ENCODE measurements around the gene MAFF.
A peak's percentile ranks its signal among the peaks of the same experiment; 100 is the strongest.
"Not testable (repeated sequence)": the region's sequence is repeated elsewhere in the genome, so short reads cannot be mapped to it uniquely, and the experiment has no call there.

MAFF gene

GRCh38 chr22:38177571-38177925, 24.2 kb upstream of the MAFF start:
- not testable (repeated sequence) for DNase-seq

DNA sequence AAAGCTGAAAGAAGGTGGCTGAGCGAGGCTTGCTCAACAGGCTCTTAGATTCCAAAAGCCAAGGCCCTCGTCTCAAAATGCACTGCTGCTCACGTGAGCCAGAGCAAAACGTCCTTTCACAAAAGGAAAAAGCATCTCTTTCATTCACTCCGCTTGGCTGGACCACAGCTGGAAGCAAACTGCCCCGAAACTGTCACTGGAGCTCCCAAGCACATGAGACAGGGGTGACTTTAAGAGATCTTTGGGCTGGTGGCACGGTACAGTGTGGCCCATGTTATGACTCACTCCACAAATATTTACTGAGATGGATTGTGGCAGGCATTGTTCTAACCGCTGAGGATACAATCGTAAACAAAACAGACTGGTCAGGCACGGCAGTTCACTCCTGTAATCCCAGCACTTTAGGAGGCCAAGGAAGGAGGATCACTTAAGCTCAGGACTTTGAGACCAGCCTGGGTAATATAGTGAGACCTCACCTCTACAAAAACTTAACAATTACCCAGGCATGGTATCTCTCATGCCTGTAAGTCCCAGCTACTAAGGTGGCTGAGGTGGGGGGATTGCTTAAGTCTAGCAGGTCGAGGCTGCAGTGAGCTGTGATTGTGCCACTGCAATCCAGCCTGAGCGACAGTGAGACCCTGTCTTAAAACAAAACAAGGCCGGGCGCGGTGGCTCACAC, 23.7 kb upstream of the MAFF start:
- DNase-seq: peak; percentile 81

- DNase-seq: not testable (repeated sequence)
Observed at GRCh38 chr22:38178605-38178937, 23.2 kb upstream of the MAFF start.

- DNase-seq: no peak
Observed at GRCh38 chr22:38180841-38181452, 20.8 kb upstream of the MAFF start.

DNA sequence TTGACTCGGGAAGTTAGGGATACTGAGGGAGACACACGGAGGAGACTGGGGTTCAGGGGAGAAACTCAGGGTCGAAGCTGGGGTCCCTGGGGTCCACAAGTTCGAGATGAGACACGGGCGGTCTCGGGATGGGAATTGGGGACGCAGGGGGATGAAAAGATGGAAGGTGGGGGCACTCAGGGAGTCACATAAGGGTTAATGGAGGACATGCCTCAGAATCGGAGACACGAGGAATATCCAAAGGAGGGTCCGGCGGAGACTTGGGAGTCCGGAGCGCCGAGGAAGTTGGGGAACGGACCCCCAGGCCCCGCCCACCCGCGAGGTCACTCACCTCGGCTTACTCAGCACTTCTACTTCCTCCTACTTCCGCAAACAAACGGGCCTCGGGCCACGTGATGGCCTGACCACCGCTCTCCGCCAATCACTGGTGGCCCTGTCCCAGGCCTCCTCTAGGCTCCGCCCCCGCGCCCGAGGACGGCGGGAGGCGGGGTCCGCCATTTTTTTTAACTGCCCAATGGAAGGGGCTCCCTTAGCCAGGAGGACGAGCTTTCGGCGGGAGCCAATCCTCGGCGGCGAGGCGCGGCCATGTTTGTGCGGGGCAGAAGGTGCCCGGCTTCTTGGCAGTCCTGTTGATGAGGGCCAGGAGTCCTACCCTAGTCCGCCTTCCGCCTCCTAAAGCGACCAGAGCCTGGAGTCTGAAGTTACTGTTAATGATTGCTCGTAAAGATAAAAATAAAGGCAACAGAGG, 20.2 kb upstream of the MAFF start, which contains the start of gene PLA2G6:
PLA2G6 (minus strand) TSS at position 378 of the 748 bp plus-strand sequence. CDS start 12,404 bp downstream, outside the sequence.
- DNase-seq: peak; percentile 99

DNA sequence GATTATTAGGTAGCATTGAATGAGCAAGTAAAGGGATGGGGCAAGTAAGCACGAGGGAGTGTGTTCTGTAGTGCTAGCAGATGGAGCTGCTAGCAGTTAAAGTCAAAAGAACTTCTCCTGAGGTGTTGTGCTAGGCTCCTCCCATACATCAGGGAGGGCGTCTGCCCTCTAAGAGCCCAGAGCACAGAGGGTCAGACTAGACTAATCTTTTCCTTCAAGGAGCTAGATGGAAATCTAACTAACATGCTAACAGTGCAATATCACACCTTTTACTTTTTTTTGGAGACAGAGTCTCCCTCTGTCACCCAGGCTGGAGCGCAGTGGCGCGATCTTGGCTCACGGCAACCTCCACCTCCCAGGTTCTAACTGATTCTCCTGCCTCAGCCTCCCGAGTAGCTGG, 17.0 kb upstream of the MAFF start:
- no peak for DNase-seq

- DNase-seq: no peak
Observed at GRCh38 chr22:38186429-38186828, 15.4 kb upstream of the MAFF start.

- DNase-seq: no peak
Observed at GRCh38 chr22:38187413-38188212, 14.2 kb upstream of the MAFF start.

- no peak for DNase-seq
Observed at GRCh38 chr22:38189104-38189503, 12.7 kb upstream of the MAFF start.

- DNase-seq: no peak
Observed at GRCh38 chr22:38190581-38190980, 11.2 kb upstream of the MAFF start.

GRCh38 chr22:38191055-38191454, 10.7 kb upstream of the MAFF start:
- no peak for DNase-seq

DNA sequence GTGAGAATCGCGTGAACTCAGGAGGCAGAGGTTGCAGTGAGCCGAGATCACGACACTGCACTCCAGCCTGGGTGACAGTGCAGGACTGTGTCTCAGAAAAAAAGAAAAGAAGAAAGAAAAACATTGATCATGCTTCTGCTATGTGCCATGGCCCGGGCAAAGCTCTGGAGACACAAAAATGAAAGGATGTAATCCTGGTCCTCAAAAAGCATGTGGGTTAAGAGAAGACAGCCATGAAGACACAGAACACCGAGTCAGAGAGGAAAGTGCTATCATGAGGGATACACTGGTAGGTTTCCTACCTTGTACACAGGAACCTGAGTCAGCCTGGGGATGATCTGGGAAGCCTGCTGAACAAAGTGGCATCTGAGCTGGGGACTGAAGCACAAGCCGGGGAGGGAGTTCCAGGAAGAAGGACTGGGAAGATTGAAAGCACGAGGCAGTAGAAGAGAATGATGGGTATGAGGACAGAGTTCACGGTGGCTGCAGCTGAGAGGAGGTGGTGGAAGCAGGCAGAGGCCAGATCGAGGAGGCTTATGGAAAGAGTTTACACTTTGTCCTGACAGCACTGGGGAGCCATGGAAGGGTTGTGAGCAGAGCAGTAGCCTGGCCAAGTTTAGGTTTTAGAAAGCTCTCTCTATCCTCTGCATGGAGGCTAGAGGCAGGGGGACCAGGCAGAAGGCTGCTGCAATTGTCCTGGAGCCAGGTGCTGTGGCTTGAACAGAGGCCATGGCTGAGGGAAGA, 9.9 kb upstream of the MAFF start:
- peak; percentile 42 for DNase-seq

- DNase-seq: no peak
Observed at GRCh38 chr22:38192475-38192863, 9.3 kb upstream of the MAFF start.

DNA sequence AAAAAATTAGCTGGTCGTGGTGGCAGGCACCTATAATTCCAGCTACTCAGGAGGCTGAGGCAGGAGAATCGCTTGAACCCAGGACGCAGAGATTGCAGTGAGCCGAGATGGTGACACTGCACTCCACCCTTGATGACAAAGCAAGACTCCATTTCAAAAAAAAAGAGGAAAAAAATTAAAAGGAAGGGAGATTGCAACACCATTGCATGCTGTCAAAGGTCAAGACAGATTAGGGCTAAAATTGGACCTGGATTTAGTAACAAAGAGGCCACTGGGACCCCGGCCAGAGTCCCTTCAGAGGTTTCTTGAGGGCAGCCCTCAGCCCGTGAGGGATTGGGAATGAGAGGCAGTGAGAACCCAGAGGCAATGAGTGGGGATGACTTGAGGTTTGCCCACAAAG, 8.2 kb upstream of the MAFF start:
- DNase-seq: no peak

- DNase-seq: no peak
Observed at GRCh38 chr22:38196791-38197419, 4.9 kb upstream of the MAFF start.

DNA sequence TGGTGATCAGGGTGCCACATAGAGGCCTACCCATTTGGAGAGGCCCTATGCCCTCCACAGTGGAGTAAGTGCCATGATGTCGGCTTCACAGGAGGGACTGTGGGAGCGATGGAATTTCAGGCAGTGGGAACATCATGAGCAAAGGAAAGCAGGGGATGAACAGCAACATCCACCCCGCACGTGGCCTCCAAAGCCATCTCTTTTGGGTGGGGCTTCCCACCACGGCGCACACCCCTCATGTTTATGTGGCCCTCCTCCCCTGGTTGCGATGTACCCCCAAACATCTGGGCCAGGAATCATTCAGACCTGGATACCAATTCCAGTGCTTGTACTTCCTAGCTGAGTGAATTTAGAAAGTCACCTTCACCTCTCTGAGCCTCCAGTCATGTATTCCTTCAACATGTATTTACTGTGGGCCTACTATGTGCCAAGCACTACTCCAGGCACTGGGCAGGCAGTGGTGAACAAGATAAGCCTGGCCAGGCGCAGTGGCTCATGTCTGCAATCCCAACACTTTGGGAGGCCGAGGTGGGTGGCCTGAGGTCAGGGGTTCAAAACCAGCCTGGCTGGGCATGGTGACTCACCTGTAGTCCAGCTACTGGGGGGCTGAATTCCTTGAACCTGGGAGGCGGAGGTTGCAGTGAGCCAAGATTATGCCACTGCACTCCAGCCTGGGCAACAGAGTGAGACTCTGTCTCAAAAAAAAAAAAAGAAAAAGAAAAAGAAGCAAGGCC, 1.8 kb upstream of the MAFF start:
- DNase-seq: no peak

DNA sequence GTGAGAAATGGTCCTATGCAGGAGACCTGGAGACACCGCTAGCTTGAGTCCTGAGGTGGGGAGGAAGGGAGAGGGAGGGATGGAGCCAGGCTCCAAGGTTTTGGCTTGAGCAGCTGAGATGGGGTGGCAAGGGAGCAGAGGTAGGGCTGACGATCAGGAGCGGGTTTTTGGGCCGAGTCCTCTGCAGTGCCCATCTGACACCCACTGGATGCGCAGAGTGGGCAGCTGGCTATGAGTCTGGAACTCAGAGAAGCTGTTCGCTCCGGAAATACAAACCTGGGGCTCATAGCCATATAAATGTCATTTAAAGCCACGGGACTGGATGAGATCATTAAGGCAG, 453 bp upstream of the MAFF start:
- no peak for DNase-seq

GRCh38 chr22:38202437-38203089, 769 bp downstream of the MAFF start:
- DNase-seq: peak; percentile 79

DNA sequence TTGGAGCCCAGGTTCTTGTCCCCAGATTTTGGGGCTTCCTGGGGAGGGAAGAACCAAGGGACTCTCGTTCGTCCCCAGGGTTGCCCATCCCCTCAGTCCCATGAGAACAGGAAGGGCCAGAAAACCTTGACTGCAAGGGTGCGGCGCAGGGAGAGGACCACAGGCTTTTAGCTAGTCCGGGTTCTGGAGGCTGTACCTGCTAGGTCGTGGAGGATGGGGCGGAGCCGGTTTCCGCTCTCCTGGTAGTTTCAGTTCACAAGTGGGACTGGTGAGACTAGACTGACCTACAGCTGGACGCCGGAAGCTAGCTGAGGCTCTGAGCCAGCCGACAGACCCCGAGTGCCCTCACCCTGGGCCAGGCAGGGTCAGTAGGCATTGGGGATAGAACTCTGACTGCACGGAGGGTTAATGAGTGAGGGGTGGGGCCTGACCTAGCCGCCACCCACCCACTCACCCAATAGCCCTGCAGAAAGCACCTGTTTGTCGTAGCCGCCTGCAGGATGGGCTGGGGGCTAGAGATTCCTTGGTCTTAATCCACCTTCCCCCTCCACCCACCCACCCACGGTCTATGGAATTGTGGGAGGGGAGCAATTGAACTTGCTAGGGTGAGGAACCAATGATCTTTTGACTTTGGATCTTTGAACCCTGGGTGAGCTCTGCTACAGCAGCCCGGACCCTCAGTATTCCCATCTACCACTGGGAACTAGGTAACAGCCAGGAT, 1.5 kb downstream of the MAFF start:
- no peak for DNase-seq

Measured in fibroblast of skin of scalp (primary cell).